ENCODE results near the gene ID1. TPM values are rescaled to one million over a fixed set of nuclear protein-coding genes. Genes with fewer than 3 reads are reported as not detected.

Gene ID1
- total and polyA plus RNA-seq, 2 of the 13 experiments (the other 11 are each of a cell fraction or from before 2014, with no cell fraction given), result 320 to 419 TPM

DNA sequence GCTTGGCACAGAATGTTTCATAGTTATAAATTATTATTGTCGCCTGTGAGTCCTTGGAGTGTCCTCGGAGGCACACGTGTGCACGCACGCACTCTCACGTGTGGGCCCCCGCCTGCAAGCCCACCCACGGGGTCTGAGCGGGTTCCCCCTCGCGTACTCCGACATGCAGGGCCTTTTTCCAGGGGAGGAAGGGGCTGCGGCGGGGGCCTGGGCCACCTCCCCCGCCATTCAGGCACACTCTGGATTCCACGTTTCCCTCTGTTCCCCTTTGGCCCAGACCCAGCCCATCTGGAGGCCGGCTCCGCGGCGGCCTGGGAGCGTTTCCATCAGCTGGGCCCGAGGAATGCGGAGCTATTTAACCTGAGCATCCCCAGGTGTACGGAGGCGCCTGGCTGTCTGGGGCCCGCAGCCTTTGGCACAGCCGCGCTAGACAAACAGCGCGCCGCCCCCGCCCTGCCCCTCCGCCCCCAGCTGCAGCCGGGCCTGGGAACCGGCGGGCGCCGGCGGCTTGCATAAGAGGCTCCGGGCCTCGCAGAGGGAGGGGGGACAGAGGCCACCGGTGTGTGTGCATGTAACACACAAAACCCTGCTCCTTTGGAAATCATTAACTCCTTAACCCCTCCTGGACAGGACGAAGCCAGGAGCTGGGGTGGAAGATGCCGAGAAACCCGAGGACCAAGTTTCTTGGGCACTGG is 3.3 kb downstream of the ID1 start (continued):
- TF ChIP-seq, protein P1, sequence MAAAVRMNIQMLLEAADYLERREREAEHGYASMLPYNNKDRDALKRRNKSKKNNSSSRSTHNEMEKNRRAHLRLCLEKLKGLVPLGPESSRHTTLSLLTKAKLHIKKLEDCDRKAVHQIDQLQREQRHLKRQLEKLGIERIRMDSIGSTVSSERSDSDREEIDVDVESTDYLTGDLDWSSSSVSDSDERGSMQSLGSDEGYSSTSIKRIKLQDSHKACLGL (CRISPR knock-in tag; IDR thresholded peaks at IDR 0.05), result peak; percentile 95
- TF ChIP-seq REST (IDR thresholded peaks at IDR 0.05; ENCODE audit: borderline replicate concordance in 1 of 2, low read depth in 1 of 2, low read length in 2 of 2), result peak in 1 of 2 experiments; percentile 81; a peak in 2 of 4 replicates
- peak; percentile 82 for TF ChIP-seq ZNF629 (CRISPR knock-in tag; conservative IDR thresholded peaks at IDR 0.05)
- 0 out of 2 replicates have a peak, but pooled peaks have one; percentile 61 for TF ChIP-seq IRF1 (CRISPR knock-in tag; IDR thresholded peaks at IDR 0.05; ENCODE audit: low read depth)
- peak; percentile 87; the same call in 1 of the 2 replicates for TF ChIP-seq MLXIP (CRISPR knock-in tag; IDR thresholded peaks at IDR 0.05; ENCODE audit: borderline replicate concordance)
- TF ChIP-seq ZBTB49 (CRISPR knock-in tag; IDR thresholded peaks at IDR 0.05; ENCODE audit: borderline replicate concordance), result peak; percentile 55; the same call in 1 of the 2 replicates
- peak; percentile 91 for TF ChIP-seq MIER2 (CRISPR knock-in tag; IDR thresholded peaks at IDR 0.05)
- peak; percentile 91; the same call in 1 of the 2 replicates for TF ChIP-seq MYNN (CRISPR knock-in tag; IDR thresholded peaks at IDR 0.05; ENCODE audit: low read depth)
- TF ChIP-seq EED (CRISPR knock-in tag; IDR thresholded peaks at IDR 0.05), result peak; percentile 97
- no peak for TF ChIP-seq PLRG1 (conservative IDR thresholded peaks at IDR 0.05)
- TF ChIP-seq, protein P2, sequence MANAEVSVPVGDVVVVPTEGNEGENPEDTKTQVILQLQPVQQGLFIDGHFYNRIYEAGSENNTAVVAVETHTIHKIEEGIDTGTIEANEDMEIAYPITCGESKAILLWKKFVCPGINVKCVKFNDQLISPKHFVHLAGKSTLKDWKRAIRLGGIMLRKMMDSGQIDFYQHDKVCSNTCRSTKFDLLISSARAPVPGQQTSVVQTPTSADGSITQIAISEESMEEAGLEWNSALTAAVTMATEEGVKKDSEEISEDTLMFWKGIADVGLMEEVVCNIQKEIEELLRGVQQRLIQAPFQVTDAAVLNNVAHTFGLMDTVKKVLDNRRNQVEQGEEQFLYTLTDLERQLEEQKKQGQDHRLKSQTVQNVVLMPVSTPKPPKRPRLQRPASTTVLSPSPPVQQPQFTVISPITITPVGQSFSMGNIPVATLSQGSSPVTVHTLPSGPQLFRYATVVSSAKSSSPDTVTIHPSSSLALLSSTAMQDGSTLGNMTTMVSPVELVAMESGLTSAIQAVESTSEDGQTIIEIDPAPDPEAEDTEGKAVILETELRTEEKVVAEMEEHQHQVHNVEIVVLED (CRISPR knock-in tag; IDR thresholded peaks at IDR 0.05; ENCODE audit: borderline replicate concordance), result peak; percentile 92
- peak; percentile 77; the same call in 1 of the 2 replicates for TF ChIP-seq ZBTB21 (CRISPR knock-in tag; IDR thresholded peaks at IDR 0.05)
- TF ChIP-seq HDAC1 (CRISPR knock-in tag; IDR thresholded peaks at IDR 0.05), result peak; percentile 100

Measured in HepG2 (cell line).